Activated naive CD4-positive, alpha-beta T cell treated with anti-CD3 and anti-CD28 coated beads, Interleukin-2, amount 50 U/mL, for 16 hours (primary cell): ENCODE results near the gene HOXC4.

Experiments
- DNase-seq: peaks from one replicate; pipeline ENCODE4 v3.0.0-alpha.2; 2020

The HOXC4 gene

DNA sequence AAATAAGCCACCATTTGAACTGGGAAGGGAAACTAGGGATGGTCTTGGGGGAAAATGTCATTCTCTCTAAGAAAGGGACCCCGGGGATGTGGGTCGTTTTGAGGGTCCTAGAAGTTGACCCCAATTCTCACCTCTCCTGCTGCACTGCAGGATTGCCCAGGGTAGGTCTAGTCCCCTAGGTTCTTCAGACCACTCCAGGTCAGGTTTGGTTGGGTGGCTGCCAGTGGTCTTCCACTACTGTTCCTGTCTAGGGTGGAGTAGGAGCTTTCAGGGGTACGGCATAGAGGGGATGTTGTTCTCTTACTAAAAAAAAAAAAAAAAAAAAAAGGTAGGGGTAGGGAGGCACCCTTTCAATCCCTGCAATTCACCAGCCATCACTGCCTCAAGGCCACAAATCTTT, 37.6 kb upstream of the HOXC4 start:
- no peak for DNase-seq

DNA sequence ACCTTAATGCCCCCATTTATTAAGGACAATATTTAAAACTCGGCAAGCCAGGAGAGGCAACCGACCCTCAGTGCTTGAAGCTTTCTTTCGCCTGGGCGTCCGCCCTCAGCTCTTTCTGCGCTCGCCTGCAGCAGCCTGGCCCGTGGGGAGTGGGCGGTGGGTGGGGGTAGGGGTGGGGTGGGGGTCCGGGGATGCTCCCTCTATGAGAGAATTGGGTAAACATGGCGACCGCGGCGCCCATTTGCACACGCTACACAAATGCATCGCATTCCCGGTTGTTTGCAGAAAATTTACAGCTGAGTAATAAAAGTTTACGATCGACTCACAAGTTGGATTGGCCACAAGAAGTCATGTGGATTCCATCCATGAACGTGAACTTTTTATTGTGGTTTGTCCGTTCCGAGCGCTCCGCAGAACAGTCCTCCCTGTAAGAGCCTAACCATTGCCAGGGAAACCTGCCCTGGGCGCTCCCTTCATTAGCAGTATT, 37.1 kb upstream of the HOXC4 start:
- DNase-seq, result no peak

DNA sequence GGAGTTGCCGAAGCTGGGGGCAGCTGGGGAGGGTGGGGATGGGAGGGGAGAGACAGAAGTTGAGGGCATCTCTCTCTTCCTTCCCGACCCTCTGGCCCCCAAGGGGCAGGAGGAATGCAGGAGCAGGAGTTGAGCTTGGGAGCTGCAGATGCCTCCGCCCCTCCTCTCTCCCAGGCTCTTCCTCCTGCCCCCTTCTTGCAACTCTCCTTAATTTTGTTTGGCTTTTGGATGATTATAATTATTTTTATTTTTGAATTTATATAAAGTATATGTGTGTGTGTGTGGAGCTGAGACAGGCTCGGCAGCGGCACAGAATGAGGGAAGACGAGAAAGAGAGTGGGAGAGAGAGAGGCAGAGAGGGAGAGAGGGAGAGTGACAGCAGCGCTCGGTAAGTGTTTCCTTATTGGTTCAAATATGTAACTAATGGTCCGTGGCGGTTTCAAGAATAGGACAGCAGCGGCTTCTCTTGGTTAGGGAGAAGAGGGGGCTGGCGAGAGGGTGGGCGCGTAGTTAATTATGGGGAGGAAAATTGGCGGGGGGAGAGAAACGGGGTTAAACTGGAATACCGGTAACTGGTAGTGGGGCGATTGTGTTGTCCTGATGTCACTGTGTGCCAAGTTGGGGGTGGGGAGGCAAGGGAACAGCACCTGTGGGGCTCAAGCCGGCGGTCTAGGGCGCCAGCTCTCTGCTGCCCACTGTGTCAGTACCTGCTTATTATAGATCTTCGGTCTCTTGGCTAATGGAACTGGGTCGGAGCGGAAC, 36.4 kb upstream of the HOXC4 start:
- no peak for DNase-seq

DNA sequence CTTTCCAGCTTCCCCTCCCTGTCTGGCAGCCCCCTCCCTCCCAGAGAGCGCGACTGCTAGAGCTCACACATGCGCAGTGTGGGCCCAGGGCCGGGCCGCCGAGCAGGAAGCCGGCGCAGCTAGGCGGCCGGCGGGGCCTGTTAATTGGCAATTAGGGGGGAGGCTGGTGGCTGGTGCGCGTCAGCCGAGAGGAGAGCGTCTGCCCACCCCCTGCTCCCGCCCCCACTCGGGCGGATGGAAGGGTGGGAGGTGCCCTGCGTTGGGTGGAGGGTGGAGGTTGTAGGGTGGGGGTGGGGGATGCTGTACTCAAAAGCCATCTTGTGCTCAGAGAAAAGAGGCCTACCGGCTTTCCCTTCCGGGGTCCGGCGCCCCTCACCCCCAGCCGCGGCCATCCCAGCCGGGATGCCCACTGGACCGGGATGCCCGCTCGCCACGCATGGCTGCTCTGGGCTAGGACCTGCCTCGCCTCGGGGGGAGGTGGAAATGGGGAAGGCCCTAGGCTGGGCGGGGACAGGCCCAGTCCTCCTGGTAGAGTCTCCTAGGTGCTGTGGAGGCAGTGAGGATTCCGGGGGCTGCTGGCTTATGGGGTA, 35.7 kb upstream of the HOXC4 start:
- peak; percentile 71 for DNase-seq

DNA sequence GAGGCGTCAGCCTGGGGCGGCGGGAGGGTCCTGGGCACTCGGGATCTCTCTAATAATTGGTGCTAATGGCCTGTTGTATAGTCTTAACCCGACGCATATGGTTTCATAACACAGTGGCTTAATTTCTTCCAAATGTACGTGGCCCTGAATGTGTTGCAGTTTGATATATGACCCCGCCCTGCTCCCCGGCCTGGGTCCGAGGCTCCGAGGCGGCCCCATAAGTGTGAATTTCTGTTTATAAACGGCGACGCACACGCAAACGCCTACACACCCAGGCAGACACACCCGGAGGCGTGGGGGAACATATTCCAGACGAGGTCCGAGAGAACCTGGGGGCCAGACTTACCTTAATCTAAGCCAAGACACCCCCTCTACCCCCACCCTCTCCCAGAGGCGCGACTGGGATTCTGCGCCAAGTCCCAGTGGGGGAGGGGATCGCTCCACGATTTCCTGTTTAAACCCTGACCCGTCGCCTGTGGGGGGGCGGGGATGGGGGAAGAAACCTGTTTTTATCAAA, 35.1 kb upstream of the HOXC4 start:
- DNase-seq, result no peak

DNA sequence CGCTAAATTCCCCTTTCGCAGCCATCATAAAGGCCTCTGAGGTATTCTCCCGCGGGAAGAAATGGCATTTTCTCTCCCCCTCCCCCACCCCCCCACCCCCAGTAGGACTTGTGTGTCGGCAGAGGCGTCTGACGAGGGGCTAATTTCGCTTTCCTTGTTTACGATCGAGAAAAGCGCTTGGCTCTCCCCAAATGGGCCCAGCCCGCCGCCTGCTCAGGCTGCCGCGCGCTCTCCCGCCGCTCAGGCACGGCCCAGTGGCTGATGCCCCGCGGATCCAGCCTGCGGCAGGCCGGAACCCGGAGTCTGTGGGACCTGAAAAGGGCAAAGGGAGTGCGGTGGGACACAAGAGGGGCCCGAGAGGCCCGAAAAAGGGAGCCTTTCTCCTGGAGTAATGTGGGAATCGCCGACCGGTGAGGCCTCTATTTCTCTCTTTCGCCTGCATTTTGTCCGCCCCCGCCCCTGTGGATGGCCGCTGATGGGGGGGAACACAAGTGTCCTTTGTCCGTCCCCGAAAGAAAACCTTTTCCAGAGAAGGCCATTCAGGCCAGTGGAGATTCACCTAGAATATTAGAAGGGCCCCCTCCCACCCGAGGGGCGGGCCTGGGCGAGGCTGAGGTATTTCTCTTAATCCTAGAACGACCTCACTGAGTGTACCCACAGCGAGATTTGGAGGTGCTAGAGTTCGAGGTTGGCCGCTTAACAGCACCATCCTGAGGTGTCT, 34.4 kb upstream of the HOXC4 start:
- DNase-seq, result no peak

DNA sequence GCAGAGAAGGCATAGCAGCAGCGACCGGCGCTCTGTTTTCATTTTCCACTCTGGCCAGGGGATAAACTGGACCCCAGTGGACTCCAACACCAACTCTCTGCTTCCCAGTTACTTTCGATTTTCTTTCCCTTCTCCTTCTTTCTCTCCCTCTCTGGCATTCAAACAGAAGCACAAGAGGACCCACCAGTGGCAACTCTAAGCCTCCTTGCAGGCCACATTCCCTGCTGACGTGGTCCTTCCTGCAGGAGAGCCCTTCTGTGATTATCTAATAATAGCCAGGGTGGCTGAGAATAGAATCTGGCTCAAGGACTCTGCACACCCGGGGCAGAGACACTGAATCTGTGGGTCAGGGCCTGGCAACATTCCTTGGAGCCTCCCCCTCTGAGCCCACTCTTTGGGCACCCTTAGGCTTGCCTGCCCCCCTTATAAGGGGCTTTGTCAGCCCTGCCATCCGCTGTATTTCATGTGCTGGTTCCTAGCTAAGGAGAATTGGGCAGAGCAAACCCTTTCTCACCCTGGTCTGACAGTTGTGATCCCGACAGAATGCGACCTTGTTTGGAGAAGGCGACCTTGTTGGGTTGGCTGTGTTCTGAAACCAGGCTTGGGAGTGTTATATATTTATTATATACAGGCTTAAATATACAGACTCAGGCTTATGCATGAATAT, 33.6 kb upstream of the HOXC4 start:
- DNase-seq, result no peak

DNA sequence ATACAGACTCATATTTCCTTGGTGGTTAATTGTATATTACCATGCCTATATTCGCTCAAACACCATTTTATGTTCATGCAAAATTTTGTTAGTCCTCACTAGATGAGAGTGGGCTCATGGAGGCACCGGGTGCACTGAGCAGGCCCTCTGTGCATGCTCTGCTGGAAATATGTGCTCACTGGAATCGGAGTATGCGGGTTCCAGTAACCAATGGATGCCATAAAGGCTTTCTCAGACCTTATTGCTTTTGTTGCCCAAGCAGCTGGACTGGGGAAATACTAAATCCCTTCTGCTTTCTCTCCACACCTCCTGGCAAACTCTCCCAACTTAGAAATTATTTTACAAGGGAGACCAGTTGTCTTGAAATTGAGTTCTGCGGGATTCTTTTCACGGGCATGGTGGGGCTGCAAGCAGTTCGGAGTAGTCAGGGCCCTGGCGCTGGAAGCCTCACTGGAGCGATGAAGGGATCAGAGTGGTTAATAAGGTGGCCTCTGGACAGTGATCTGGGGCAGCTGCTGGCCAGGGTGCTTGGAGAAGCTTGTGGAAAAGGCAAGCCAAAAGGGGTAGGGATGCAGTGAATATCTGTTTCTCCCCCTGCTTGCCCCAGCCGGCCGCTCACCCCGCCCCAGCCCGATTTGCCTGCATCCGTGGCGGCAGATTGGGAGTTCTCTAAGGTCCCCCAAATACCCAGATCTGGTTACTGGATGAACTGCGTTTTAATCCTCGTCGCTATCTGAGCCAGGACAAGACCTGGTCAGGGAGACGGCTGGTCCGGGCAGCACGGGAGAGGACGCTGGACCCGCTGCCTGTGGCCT, 32.8 kb upstream of the HOXC4 start:
- no peak for DNase-seq

DNA sequence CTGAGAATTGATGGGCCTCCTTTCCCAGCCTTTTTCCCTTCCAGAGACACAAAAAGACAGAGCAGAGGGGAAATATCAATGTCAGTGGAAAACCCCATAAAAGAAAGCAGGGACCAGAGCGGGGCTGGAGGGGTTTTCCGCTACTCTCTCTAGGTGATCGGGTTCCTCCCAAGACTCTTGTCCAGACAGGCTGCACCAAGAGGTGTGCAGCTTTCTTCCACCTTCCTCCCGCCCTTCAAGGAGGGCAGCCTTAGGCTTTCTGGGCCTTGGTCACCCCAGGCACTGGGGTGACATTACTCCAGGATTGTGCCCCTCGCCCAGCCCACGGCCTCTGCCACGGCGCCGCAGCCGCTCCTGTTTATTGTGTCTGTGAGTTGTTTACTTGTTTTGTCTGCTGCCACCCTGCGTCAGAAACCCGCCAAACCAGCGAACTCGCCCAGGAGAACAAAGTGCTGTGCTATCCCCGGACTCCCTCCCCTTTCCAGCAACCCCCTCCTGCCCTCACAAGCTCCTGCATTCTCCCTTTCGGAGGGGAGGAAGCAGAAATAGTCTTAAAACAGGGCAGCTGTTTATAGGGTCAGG, 32.1 kb upstream of the HOXC4 start:
- no peak for DNase-seq

DNA sequence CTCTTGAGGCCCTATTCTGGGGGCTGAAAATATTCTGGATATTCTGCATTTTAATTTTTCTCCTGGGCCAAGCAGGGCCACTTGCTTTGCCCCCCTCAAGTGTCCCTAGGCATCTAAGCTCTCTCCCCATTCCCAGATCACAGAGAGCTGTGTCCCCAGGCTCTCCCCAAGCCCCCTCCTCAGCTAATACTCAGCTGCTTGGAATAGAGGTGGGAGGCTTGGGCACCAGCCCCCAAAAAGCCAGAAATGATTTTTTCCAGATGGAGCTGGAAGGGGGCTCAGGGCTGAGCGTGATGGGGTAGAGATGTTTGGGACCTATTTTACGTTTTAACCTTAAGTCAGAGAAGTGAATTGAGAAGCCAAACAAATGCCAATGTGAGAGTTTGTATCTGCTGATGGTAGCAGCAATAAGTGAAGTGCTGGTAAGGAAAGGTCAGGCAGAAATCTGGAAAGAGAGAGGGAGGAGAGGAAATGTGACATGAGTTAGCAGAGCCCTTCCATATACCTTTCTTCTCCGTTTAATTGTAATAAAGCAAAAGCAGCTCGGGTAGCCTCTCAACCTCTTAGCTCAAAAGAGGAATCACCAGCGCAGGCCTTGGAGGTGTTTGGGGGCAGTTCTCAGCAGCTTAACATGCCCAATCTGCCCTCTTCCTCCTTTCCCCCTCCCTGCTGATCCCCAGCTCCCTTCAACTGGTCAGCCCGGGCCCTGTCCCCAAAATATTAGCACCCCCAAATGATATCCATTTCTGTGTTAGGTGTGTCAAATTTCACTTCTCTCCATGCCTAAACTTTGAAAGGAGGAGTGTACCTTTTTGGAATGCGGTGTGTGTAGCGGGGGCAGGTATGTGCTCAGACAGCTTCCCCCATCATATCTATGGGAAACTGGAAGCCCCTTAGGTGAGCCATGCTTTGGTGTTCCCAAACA, 30.4 kb upstream of the HOXC4 start:
- DNase-seq, result no peak

DNA sequence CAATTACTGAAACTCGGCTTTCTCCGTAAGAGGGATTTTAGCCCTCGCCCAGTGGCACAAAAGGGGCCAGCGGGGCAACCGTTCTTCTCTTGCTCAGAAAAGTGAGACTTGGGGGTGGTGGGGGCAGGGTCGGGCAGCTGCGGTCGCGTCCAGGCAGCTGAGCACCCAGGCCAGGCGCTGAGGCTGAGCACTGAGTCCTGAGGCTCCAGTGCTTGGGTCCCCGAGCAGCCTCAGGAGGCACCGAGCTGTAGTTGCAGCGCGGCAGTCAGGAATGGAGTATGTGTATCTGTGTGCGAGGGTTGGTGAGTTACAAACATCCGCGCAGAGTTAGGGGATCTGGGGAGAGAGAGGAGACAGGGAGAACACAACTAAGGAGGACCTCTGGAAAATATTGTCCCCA, 29.5 kb upstream of the HOXC4 start:
- DNase-seq, result no peak

DNA sequence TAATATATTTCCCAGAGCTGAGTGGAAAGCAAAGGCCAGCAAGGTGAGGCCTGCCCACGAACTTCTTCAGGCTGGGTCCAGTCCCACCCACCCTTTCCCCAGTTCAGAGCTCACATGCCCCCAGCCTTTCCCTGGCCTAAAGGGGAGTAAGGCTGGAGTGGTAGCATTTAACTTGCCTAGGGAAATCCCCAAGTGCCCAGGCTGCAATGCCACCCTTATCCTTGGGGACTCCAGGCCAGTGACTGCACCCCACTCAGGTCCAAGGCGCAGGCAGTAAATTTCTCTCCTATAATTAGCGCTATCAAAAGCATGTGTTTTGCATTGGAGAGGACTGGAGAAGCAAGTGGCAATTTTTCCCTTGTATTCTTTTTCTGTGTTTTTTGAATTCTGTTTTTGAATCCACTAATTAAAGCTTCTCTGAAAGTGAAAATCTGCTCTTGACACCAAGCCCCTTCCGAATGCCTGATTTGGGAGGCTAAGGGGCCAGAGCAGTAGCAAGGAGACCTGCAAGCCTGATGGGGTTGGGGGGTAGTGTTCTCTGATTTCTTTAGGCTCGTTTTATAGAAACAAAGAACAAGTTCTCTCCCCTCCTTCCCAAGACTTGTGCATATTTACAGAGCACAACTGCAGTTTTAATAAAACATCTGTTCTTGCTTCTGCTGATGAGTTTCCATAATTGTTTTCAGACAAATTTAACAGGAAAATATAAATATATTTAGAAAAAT, 28.9 kb upstream of the HOXC4 start:
- no peak for DNase-seq

DNA sequence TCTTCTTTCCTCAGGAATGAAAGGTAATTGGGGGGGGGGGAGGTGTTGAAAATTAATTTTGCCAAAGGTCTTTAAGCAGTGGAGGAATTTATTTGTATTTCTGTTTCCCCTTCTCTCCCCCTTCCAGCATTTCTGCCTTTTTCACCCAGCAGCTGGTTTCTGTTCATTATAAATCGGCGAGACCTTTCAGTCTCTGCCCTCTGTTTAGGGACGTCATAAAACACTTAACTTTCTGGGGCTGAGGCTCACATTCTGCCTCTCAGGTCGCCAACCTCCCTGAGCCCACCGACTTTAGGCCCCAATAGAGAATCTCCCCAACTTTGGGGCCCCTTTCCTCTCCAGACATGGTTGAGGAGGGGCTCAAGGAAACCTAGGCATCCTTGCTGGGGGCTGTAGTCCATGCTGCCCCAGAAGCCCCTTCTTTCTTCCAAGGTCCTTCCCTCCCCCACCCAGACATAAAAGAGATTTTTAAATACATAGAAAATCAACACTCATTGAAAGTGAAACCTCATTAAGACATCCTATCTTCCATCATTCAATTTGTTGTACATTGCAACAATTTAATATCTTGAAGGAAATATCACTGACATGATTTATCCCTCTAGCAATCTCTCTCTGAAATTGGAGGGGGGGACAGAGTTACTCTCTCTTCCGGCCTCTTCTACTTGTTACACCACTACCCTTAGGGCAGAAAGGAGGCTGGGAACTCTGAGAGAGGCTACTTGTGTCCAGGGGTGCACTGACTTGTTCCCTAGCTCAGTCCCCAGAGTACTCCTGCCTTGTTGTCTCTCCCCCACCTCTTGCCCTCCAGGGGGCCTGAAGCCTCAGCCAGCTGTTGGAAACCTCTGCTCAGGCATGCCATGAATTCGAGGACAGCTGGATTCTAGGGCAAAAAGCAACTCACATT, 27.9 kb upstream of the HOXC4 start:
- no peak for DNase-seq

DNA sequence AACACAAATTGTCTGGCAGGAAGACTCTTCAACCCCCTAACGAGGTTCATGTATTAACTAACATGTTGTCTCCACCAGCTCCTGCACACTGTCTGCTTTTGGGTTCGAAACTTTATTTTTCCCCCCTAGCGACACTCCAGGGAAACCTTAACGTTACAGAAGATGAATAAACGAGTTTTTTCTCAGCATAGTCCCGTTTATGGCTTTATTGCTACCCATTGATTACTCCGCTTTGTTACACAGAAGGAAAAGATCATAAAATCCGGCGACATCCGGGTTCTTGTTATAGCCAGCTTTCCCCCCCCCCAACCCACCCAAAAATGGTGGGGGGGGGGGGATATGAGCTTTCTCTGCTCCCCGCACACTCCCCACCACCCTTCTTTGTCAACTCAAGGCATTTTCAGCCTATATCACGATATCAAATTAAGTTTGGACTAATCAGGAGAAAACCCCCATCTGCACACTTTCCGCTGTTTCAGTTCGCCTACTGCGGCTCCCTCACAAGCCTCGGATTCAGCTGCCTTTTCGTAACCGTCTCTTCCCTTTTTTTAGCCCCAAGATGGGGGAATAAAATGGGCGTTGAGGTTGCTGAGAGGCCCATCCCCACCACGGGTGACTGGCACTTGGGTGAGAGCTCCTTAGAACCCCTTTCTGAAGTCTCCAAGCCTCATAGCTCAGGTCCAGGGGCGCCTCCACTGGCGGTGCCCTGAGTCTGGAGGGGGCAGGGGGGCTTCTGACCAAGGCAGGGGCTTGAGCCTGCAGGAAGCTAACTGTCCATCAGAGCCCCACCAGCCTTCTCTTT, 26.8 kb upstream of the HOXC4 start:
- no peak for DNase-seq

DNA sequence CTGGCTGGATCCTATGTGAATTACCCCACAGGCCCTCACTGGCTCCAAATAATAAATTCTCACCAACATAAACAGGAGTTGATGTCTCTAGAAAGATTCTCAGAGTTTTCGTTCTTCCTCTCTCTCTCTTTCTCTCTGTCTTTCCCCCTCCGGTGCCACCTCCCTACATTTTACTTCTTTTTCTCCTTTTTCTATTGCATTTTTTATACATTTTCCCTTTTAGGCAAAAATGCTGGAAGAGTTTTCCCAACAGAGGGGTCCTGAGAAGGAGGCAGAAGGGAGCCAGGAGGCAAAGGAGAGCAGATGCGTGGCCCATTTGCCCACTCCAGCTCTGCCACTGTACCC, 26.2 kb upstream of the HOXC4 start:
- DNase-seq, result no peak

DNA sequence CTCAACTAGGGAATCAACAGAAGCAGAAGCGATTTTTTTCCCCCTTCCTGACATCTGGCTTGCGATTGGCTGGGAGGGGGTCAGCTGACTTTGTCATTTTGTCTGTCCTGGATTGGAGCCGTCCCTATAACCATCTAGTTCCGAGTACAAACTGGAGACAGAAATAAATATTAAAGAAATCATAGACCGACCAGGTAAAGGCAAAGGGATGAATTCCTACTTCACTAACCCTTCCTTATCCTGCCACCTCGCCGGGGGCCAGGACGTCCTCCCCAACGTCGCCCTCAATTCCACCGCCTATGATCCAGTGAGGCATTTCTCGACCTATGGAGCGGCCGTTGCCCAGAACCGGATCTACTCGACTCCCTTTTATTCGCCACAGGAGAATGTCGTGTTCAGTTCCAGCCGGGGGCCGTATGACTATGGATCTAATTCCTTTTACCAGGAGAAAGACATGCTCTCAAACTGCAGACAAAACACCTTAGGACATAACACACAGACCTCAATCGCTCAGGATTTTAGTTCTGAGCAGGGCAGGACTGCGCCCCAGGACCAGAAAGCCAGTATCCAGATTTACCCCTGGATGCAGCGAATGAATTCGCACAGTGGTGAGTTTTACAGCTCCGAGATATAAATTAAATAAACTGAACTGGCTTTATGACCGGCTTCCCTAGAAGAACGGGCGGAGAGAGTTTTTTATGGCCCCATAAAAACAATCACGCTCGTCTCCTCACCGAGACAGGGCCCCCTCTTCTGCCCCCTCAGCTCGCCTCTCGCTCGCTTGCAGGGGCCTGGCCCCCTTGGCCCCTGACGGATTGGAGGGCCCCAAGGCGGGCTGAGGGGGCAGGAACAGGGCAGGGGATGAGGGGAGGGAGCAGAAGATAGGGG, 25.1 kb upstream of the HOXC4 start, which contains the start of gene HOXC6:
Gene HOXC6, plus strand, starts transcription at position 127 of the 888 bp plus-strand sequence. Its CDS starts 82 bp downstream, at position 209.
- no peak for DNase-seq
